Chondrocyte (in vitro differentiated cells): Measurements from ENCODE around the gene SCAPER. TPM values are rescaled to one million over a fixed set of nuclear protein-coding genes. Genes with fewer than 3 reads are reported as not detected.
A peak's percentile ranks its signal among the peaks of the same experiment; 100 is the strongest.

ENCODE experiments used
- DNase-seq: peaks from one replicate; pipeline ENCODE4 v3.0.0; 2021; ENCODE audit warnings: mixed read lengths, low spot score
- H3K27ac Mint-ChIP-seq: one replicate; pipeline ENCODE4 v1.8.0; 2021; ENCODE audit warnings: mild to moderate bottlenecking, moderate library complexity, mixed read lengths; ENCODE audit not compliant: unreplicated experiment
- H3K27me3 Mint-ChIP-seq: 2 replicates; pipeline ENCODE4 v1.8.0; 2021; ENCODE audit warnings: low read depth, mixed read lengths
- H3K36me3 Mint-ChIP-seq: 2 replicates; pipeline ENCODE4 v1.8.0; 2021; ENCODE audit warnings: low read depth, mixed read lengths
- H3K4me1 Mint-ChIP-seq: 2 replicates; pipeline ENCODE4 v1.8.0; 2021; ENCODE audit warnings: low read depth, mild to moderate bottlenecking, mixed read lengths
- H3K4me3 Mint-ChIP-seq: one replicate; pipeline ENCODE4 v1.8.0; 2021; ENCODE audit warnings: mild to moderate bottlenecking, moderate library complexity, mixed read lengths; ENCODE audit not compliant: unreplicated experiment
- H3K9me3 Mint-ChIP-seq: 2 replicates; pipeline ENCODE4 v1.8.0; 2021; ENCODE audit warnings: low read depth, mixed read lengths
- total RNA-seq: library from RNA; stranded (reverse); gene quantifications from 3 replicates; pipeline ENCODE4 v1.2.1, GENCODE V29; 2021
- TF ChIP-seq, protein P1 (sequence below): fragments of 200-600 bp; sonication (generic); IDR thresholded peaks from 2 replicates; pipeline ENCODE4 v1.5.0; 2021; ENCODE audit warnings: antibody characterized with exemption, mild to moderate bottlenecking, moderate library complexity

SCAPER gene
- total RNA-seq, 1 donor from 2014 or later: 17.3 TPM

DNA sequence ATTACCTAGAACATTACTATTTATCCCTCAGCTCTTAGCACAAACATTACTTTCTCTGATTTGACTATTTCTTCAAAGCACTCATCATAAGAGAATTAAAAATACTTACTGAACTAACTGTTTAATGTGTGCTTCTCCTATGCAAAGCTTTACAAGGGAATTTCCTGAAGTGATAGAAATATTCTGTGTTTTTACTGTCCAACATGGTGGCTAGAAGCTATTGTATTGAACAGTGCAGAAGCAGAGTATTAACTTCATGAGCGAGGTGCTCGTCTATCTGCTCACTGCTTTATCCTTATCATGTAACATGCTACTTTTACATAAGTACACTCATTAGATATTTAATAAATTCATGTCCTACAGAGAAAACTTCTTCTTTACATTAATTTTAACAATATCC lies 329.5 kb downstream of the SCAPER start:
- H3K36me3 Mint-ChIP-seq: peaks cover 4% of the 10 kb centered on the region
- no peaks in the 10 kb centered on the region for H3K27me3 Mint-ChIP-seq
- no peak overlapping the region for H3K4me3 Mint-ChIP-seq
- H3K9me3 Mint-ChIP-seq: peaks cover 8% of the 10 kb centered on the region
- H3K27ac Mint-ChIP-seq: no peak overlapping the region
- DNase-seq: no peak
- peaks cover 36% of the 10 kb centered on the region for H3K4me1 Mint-ChIP-seq
- TF ChIP-seq, protein P1, sequence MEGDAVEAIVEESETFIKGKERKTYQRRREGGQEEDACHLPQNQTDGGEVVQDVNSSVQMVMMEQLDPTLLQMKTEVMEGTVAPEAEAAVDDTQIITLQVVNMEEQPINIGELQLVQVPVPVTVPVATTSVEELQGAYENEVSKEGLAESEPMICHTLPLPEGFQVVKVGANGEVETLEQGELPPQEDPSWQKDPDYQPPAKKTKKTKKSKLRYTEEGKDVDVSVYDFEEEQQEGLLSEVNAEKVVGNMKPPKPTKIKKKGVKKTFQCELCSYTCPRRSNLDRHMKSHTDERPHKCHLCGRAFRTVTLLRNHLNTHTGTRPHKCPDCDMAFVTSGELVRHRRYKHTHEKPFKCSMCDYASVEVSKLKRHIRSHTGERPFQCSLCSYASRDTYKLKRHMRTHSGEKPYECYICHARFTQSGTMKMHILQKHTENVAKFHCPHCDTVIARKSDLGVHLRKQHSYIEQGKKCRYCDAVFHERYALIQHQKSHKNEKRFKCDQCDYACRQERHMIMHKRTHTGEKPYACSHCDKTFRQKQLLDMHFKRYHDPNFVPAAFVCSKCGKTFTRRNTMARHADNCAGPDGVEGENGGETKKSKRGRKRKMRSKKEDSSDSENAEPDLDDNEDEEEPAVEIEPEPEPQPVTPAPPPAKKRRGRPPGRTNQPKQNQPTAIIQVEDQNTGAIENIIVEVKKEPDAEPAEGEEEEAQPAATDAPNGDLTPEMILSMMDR: no peak

DNA sequence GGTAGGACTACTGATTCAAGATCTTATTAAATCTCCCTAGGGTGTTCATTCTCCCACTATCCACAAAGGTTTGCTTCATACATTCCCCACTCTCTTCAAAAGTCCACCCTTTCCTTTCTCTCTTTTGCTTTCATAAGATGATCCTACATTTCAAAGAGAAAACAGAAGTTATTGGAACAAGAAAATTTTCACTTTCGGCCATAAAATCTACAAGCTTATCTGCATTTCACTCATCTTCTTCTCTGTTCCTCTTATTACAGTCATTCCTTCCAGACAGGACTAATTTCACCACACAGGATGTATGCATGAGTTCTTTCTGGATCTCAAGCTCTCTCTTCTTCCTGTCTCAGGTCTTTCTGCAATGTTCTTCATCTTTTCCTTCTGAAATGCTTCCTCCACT lies 329.9 kb downstream of the SCAPER start:
- peak overlapping the region; percentile 4 for H3K27ac Mint-ChIP-seq
- H3K27me3 Mint-ChIP-seq: no peaks in the 10 kb centered on the region
- H3K4me3 Mint-ChIP-seq: no peak overlapping the region
- TF ChIP-seq, protein P1: no peak
- peaks cover 2% of the 10 kb centered on the region for H3K36me3 Mint-ChIP-seq
- DNase-seq: no peak
- H3K9me3 Mint-ChIP-seq: peaks cover 6% of the 10 kb centered on the region
- peaks cover 36% of the 10 kb centered on the region for H3K4me1 Mint-ChIP-seq

DNA sequence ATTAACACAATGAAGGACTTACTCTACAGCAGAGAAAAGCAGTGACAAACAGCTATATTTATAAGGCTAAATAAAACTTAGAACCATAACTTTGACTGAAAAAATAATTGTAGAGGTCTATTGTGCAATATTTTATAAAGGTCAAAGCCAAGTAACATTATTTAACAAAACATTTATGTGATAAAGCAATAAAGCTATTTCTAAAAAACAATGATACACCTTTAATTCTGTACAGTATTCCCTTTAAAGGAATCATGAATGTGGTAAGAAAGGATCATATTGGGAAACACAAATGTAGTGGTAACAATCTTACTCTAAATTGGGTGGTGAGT lies 332.2 kb downstream of the SCAPER start:
- Mint-ChIP-seq H3K36me3 (peaks cover 3% of the 10 kb centered on the region), H3K9me3 (peaks cover 4% of the 10 kb centered on the region), H3K27me3 (no peaks in the 10 kb centered on the region), H3K4me1 (peaks cover 36% of the 10 kb centered on the region), H3K4me3 (no peak overlapping the region), H3K27ac (peak overlapping the region; percentile 9)
- TF ChIP-seq, protein P1: no peak
- no peak for DNase-seq

DNA sequence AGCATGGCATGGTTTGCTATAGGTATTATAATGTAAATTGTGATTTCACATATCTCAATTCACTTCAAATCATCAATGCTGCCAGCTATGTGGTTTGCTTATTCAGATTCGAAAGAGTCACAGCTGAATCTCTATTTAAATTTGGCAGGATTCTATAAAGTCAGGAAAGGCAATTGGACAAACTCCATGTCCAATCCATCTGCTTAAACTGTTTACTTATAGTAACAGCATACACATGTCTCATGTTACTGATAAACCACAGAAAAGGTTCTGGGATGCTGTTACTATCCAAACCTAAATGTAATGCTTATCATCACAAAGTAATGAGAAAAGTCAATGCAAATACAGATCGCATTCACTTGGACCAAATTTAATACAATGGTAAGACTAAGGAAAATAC lies 338.9 kb downstream of the SCAPER start:
- Mint-ChIP-seq H3K9me3 (peaks cover 17% of the 10 kb centered on the region), H3K4me3 (no peak overlapping the region), H3K4me1 (no peaks in the 10 kb centered on the region), H3K27me3 (no peaks in the 10 kb centered on the region), H3K36me3 (peaks cover 9% of the 10 kb centered on the region), H3K27ac (no peak overlapping the region)
- DNase-seq: no peak
- TF ChIP-seq, protein P1: no peak

DNA sequence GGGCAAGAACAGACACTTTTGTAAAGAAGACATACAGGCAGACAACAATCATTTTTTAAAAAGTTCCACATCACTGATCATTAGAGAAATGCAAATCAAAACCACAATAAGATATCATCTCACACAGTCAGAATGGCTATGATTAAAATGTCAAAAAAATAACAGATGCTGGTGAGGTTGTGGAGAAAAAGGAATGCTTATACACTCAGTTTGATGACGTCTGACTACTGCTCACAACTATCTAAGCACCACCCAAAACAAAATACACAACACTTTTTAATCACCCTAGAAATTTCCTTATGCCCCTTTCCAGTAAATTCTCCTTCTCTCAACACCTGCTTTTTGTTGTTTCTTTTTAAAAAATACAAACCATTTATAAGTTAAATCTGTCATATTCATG lies 339.8 kb downstream of the SCAPER start:
- Mint-ChIP-seq H3K4me1 (no peaks in the 10 kb centered on the region), H3K27me3 (no peaks in the 10 kb centered on the region), H3K36me3 (peaks cover 9% of the 10 kb centered on the region), H3K9me3 (peaks cover 17% of the 10 kb centered on the region), H3K4me3 (no peak overlapping the region), H3K27ac (no peak overlapping the region)
- no peak for DNase-seq
- TF ChIP-seq, protein P1: no peak
